IPS-15b (cell line): ENCODE measurements around the gene EDN1.

Experiments used
- H3K27me3 ChIP-seq: one replicate; pipeline ENCODE4 v1.6.1; 2013; ENCODE audit warnings: low read length; ENCODE audit not compliant: control insufficient read depth, insufficient read depth
- H3K36me3 ChIP-seq: one replicate; pipeline ENCODE4 v1.6.1; 2013; ENCODE audit warnings: low read length; ENCODE audit not compliant: control insufficient read depth, insufficient read depth
- H3K4me1 ChIP-seq: one replicate; pipeline ENCODE4 v1.6.1; 2013; ENCODE audit warnings: mild to moderate bottlenecking, low read length; ENCODE audit not compliant: control insufficient read depth, insufficient read depth
- H3K4me3 ChIP-seq: one replicate; pipeline ENCODE4 v1.5.1; 2013; ENCODE audit warnings: low read depth, low read length
- H3K9ac ChIP-seq: one replicate; pipeline ENCODE4 v1.6.1; 2013; ENCODE audit warnings: low read depth, mild to moderate bottlenecking, low read length
- H3K9me3 ChIP-seq: one replicate; pipeline ENCODE4 v1.6.1; 2013; ENCODE audit warnings: mild to moderate bottlenecking, low read length; ENCODE audit not compliant: control insufficient read depth, insufficient read depth

EDN1 gene

DNA sequence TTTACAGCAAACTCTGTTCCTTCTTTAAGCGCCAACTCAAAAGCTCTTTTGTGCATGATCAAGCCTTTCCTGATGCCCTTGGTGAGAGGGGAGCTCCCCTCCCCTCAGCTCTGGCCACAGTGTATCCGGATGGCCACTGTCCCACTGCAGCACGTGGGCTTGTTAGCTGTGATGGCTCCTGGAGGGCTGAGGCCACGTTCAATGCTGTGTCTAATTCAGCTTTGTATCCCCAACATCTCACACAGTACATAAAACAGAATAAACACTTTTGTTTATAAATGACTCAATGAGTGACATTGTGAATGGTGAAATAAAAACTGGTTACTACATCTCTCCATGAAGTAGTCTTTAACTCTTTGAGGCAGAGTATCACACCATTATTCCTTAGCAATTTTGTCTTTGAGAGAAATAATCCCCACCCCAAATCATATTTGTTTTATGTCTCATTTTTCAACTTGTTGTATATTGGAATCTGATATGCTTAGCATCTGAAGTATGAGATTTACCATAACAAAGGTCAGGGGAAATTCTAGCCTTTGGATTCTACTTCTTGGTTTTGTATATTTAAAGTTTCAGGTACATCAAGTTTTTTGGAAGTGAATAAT, 44.5 kb downstream of the EDN1 start:
- no peak overlapping the region for H3K9ac ChIP-seq
- H3K9me3 ChIP-seq = no peaks in the 10 kb centered on the region
- no peak overlapping the region for H3K4me3 ChIP-seq
- no peaks in the 10 kb centered on the region for H3K36me3 ChIP-seq
- peaks cover 14% of the 10 kb centered on the region for H3K4me1 ChIP-seq
- no peaks in the 10 kb centered on the region for H3K27me3 ChIP-seq

DNA sequence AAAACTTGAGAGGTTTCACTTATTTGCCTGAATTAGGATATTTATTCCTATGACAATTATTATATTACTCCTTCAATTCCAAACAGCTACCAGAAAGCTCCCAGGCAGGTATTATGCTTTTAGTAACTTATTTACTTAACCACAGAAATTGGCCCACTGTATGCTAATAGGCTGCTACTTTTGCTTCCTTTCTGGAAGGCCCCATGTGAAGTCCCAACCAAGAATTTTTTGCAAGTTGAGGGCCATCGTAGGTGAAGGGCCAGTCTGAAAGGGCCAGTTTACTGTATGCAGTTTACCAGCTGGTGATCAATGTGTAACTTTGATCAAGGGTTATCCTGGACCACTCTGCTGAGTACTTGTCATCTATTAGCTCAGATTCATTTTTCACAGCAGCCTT, 45.0 kb downstream of the EDN1 start:
- Histone ChIP-seq H3K4me3 (no peak overlapping the region), H3K9me3 (no peaks in the 10 kb centered on the region), H3K27me3 (no peaks in the 10 kb centered on the region), H3K36me3 (no peaks in the 10 kb centered on the region), H3K4me1 (peaks cover 14% of the 10 kb centered on the region), H3K9ac (no peak overlapping the region)

DNA sequence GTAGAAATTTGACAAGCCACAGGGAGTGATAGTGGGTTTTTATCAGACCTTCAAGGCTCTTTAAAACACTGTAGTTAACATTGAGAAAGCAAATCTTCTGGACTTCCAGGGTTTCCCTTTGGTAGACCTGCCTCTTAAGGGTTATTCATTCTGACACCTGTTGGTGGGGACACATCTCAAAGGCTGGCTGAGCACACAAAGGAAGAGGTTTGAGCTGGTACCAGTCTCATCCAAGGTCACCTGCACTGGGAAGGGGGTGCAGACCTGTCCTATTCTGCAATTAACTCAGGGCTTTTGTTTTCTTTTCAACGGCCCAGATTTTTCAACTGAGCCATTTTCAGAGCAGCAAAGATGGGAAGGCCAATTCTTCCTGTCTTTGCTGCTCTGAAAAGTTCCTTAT, 45.6 kb downstream of the EDN1 start:
- Histone ChIP-seq H3K36me3 (no peaks in the 10 kb centered on the region), H3K4me3 (no peak overlapping the region), H3K4me1 (peaks cover 14% of the 10 kb centered on the region), H3K9ac (no peak overlapping the region), H3K9me3 (no peaks in the 10 kb centered on the region), H3K27me3 (no peaks in the 10 kb centered on the region)

DNA sequence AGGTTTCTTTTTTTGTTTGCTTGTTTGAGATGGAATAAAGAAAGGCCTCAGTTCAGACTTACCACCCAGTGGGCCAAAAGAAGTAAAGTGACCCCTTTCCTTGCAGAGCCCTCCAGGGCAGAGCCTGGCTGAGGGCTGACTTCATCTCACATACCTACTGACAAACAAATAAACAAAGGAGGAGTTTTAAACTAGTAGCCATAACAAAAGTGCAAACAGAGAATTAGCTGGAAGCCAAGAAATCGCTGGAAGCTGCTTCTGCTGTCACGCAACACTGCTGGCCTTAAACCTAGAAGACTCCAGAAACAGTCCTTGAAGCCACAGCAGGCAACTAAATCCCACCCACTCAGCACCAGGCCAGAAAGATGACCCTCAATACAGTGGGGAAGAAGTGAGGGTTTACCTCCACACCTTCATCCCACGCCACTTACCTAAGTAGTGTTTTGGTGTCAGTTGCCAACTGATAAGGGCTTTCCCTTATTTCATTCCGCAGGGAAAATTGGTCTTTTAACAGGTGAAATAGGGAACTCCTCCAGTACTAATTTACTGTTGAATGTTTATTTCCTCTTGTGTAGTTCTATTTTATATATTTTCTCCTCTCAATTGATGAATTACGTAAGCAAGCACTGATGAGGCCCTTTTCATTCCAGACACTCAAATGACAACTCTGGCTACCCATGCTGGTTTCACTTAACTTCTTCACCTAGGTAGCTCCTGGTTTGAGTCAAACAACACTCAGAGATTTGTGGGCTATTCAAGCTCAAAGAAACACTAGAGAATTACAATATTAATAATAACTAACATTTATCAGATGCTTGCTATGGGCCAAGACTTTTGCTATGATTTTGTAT, 46.2 kb downstream of the EDN1 start:
- no peaks in the 10 kb centered on the region for H3K36me3 ChIP-seq
- peak overlapping the region; percentile 70 for H3K9ac ChIP-seq
- H3K9me3 ChIP-seq = no peaks in the 10 kb centered on the region
- H3K27me3 ChIP-seq = no peaks in the 10 kb centered on the region
- H3K4me1 ChIP-seq = peaks cover 14% of the 10 kb centered on the region
- H3K4me3 ChIP-seq = no peak overlapping the region

DNA sequence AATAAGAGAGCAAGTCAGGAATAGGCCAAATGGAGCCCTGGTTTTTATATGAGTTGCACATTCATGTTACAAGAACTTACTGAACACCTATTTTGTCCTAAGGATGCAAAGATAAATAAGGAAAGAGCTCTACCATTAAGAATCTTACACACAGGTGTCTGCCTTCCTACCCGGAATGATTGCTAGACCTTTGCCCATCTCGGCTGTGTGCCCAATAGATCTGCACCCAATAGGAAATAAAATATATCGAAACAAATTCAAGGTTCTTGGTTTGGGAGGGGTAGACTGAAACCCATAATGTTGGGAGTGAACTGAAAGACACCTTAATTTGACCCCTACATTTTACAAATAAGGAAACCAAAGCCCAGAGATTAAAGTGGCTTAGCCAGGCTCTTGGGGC, 48.9 kb downstream of the EDN1 start:
- Histone ChIP-seq H3K36me3 (no peaks in the 10 kb centered on the region), H3K9ac (no peak overlapping the region), H3K4me3 (no peak overlapping the region), H3K4me1 (peaks cover 16% of the 10 kb centered on the region), H3K9me3 (no peaks in the 10 kb centered on the region), H3K27me3 (no peaks in the 10 kb centered on the region)

DNA sequence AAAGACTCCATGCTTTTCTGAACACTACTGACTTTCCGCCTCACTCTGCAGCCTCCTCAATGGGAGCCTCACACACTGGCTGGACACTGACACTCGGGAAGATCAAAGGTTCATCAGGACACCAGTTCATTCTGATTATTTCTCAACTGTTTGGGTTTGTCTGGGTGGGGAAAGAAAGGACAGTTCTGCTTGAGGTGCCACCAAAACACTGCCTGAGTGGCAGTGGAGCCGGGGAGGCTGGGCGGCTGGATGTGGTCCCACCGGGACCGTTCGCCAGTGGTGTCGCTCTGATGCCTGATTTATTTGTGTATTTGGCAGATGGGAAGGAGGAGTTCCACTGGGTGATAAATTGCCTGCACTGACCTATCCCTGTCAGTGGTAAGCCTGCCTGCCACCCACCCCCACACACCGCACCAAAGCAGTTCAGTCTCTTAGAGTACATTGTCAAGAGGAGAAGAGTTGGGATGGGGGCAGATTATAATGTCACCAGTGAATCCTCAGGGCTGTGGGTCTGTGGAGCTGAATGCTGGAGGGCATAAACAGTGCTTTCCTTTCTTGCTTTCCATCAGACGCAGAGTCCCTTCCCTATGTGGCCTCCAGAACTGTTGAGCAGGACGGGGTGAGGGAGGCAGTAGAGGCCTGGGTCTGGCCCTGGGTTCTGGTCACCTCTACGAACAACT, 49.8 kb downstream of the EDN1 start:
- Histone ChIP-seq H3K36me3 (no peaks in the 10 kb centered on the region), H3K4me3 (no peak overlapping the region), H3K27me3 (no peaks in the 10 kb centered on the region), H3K9ac (no peak overlapping the region), H3K9me3 (no peaks in the 10 kb centered on the region), H3K4me1 (peaks cover 16% of the 10 kb centered on the region)

DNA sequence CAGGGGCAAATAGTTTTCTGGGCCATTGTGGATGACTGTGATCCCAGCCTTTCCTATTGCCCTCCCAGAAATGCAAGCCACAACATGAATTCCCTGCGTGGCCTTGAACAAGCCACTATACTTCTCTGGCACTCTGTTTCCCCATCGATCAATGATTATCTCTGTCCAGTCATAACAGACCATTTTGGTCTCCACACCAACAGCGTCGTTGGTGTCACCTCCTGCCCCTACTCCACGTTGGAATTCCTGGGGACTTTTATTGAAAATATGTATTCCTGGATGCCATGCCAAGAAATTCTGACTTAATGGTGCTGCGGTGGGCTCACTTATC, 50.3 kb downstream of the EDN1 start:
- Histone ChIP-seq H3K4me1 (peaks cover 12% of the 10 kb centered on the region), H3K27me3 (no peaks in the 10 kb centered on the region), H3K9ac (no peak overlapping the region), H3K9me3 (no peaks in the 10 kb centered on the region), H3K4me3 (no peak overlapping the region), H3K36me3 (no peaks in the 10 kb centered on the region)

DNA sequence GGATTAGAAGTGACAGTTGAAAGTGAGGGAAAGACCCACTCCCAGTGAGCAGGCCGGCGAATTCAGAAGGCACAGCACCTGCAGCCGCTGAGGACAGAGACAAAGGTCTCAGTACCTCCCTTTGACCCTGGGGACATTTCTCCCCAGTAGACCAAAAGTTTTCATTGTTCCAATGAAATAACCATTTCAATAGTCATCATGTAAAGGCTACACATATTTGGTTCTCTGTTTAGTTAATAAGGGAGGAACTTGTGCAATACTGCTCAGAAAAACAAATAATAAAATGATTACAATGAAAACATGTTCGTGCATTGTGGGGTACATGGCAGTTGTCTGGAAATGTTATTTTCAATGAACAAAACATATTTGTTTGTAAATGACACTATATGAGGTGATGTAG, 52.5 kb downstream of the EDN1 start:
- H3K4me3 ChIP-seq = no peak overlapping the region
- peaks cover 2% of the 10 kb centered on the region for H3K4me1 ChIP-seq
- H3K36me3 ChIP-seq = no peaks in the 10 kb centered on the region
- no peaks in the 10 kb centered on the region for H3K9me3 ChIP-seq
- H3K9ac ChIP-seq = no peak overlapping the region
- H3K27me3 ChIP-seq = no peaks in the 10 kb centered on the region

DNA sequence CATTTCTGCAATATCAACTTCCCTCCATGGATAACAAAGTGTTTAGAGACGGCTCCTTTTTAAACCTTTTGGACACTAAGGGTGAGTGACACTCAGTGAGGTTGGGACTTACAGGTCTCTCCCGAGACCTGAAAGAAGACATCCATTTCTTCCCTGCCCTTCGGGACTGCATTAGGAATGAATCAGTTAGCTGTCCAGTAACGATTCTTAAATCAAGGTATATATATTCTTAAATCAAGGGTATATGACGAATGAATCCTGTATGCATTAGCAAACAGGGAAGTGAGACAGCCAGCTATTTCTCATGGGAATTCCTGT, 52.9 kb downstream of the EDN1 start:
- H3K4me3 ChIP-seq = no peak overlapping the region

DNA sequence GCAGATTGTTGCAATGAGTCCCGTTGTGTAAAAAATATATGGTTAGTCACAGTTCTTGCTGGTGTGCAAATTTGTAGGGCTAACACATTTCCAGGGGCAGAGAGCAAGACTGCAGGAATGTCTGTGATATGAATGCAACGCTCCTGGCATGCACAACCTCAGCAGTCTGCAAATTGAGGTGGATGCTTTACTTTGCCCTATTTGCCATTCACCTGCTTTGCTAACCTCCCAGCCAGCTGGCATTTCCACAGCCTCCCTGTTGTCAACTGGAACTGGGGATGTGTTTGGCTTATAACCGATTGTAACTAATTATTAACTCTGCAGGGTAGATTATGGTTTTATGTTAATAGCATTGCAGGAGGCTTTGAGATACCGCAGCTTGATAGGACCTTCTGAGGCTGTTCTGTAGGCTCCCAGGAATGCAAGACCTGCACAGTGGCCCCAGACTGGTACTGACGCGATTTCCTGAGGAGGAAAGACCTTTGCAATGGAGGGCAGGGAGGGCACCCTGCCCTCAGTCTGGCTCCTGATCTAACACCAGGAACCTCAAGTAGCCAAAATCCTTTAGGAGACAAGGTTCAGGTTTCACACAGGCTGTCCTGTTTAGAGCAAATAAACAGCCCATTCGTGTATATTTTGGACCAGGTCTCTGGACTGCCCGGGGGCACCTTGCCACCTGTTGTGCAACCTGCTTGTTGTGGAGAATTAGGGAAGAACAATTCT, 53.4 kb downstream of the EDN1 start:
- H3K4me1 ChIP-seq = peaks cover 2% of the 10 kb centered on the region
- H3K9ac ChIP-seq = no peak overlapping the region
- H3K9me3 ChIP-seq = no peaks in the 10 kb centered on the region
- H3K4me3 ChIP-seq = no peak overlapping the region
- no peaks in the 10 kb centered on the region for H3K27me3 ChIP-seq
- no peaks in the 10 kb centered on the region for H3K36me3 ChIP-seq

More for the DNA sequence above, 52.9 kb downstream of the EDN1 start:
- H3K27me3 ChIP-seq = no peaks in the 10 kb centered on the region
- H3K36me3 ChIP-seq = no peaks in the 10 kb centered on the region
- H3K4me1 ChIP-seq = peaks cover 2% of the 10 kb centered on the region
- H3K9me3 ChIP-seq = no peaks in the 10 kb centered on the region
- H3K9ac ChIP-seq = no peak overlapping the region

DNA sequence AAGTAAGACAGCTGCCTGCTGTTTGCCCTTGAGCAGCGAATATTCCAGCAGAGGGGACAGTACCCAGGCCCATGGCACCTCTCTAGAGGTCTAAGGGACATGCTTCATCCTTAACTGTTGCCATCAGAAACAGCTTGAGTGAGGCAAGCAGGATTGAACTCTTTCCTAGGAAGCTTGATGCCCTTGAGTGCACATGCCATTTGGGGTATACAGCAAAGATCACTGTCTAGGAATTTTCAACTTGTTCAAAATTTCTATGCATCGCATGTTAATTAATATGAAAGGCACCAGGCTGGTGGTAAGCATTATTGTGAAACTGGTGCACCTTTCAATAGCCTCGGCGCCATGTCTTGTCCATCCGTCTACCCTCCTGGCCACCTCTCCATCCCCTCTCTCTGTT, 54.1 kb downstream of the EDN1 start:
- peaks cover 2% of the 10 kb centered on the region for H3K4me1 ChIP-seq
- no peak overlapping the region for H3K4me3 ChIP-seq
- no peaks in the 10 kb centered on the region for H3K27me3 ChIP-seq
- no peak overlapping the region for H3K9ac ChIP-seq
- H3K9me3 ChIP-seq = no peaks in the 10 kb centered on the region
- H3K36me3 ChIP-seq = no peaks in the 10 kb centered on the region
